ENCODE measurements around the gene TMPRSS15. TPM values are rescaled to one million over a fixed set of nuclear protein-coding genes. Genes with fewer than 3 reads are reported as not detected.

TMPRSS15 gene
- total RNA-seq, 1 experiment from 2014 or later: not detected

DNA sequence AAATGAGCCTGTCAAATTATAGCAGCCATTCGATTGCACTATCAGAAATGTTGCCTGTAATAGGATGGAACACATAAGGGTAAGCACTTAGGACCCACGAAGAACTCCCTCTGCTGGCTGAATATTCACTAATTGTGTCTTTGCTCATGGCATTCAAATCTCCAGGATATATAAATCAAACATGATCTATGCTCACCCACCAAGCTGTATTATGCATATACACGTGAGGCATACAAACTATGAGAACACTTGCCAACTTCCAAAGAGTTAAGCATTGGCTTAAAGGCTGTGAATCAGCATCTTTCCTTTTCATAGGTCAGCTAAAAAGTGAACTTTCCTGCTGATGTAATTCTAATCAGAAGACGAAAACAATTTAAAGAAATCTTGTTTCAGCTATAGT, 34.5 kb downstream of the TMPRSS15 start:
- Mint-ChIP-seq H3K36me3 (no peaks in the 10 kb centered on the region), H3K4me1 (no peaks in the 10 kb centered on the region), H3K27me3 (ENCODE audit: low read depth) (no peaks in the 10 kb centered on the region), H3K4me3 (no peak overlapping the region), H3K9me3 (no peaks in the 10 kb centered on the region), H3K27ac (no peak overlapping the region)
- CTCF ChIA-PET: interaction anchor here (0.8 to 1.6 kb wide), 5 partner anchors 13 to 328 kb away, joined by 3 to 8 read pairs (median 3); no protein-coding TSS in a partner anchor
- ATAC-seq (peak; percentile 60), DNase-seq (ENCODE audit: low spot score) (no peak)
- TF ChIP-seq CBFB (CRISPR knock-in tag; IDR thresholded peaks at IDR 0.05; ENCODE audit: low read depth) (no peak), ZNF219 (CRISPR knock-in tag; IDR thresholded peaks at IDR 0.05; ENCODE audit: borderline replicate concordance) (no peak), MXD4 (CRISPR knock-in tag; IDR thresholded peaks at IDR 0.05; ENCODE audit: borderline replicate concordance) (no peak), ZNF671 (CRISPR knock-in tag; IDR thresholded peaks at IDR 0.05) (no peak), PRDM15 (CRISPR knock-in tag; IDR thresholded peaks at IDR 0.05) (no peak), HMGA2 (CRISPR knock-in tag; IDR thresholded peaks at IDR 0.05) (no peak), ZNF121 (CRISPR knock-in tag; IDR thresholded peaks at IDR 0.05) (no peak), NFATC4 (CRISPR knock-in tag; IDR thresholded peaks at IDR 0.05) (no peak)
- TF ChIP-seq, protein P1, sequence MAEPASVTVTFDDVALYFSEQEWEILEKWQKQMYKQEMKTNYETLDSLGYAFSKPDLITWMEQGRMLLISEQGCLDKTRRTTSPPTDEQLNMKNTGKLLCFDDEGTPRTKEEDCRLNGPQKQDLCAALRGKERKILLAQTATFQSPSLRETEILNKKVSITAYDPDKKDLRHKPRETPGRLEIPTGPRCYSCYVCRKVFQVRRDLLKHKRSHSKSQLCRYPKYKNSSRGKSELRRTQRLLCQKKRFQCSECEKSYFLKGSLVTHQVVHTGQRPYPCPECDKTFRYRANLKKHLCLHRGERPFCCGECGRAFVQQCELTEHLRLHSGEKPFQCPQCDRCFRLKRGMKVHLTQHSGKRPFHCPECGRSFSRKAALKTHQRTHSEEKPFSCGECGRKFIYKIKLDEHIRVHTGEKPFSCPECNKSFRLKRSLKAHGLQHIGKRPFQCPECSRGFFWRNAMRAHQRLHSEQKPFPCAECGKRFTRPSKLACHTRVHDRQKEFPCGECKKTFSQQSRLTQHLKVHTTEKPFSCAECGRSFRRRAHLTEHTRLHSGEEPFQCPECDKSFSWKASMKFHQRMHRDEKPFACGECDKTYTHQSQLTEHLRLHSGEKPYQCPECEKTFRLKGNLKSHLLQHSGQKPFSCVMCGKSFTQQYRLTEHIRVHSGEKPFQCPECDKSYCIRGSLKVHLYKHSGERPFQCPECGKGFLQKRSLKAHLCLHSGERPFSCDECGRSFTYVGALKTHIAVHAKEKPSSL (CRISPR knock-in tag; conservative IDR thresholded peaks at IDR 0.05): no peak
- TF ChIP-seq, protein P2, sequence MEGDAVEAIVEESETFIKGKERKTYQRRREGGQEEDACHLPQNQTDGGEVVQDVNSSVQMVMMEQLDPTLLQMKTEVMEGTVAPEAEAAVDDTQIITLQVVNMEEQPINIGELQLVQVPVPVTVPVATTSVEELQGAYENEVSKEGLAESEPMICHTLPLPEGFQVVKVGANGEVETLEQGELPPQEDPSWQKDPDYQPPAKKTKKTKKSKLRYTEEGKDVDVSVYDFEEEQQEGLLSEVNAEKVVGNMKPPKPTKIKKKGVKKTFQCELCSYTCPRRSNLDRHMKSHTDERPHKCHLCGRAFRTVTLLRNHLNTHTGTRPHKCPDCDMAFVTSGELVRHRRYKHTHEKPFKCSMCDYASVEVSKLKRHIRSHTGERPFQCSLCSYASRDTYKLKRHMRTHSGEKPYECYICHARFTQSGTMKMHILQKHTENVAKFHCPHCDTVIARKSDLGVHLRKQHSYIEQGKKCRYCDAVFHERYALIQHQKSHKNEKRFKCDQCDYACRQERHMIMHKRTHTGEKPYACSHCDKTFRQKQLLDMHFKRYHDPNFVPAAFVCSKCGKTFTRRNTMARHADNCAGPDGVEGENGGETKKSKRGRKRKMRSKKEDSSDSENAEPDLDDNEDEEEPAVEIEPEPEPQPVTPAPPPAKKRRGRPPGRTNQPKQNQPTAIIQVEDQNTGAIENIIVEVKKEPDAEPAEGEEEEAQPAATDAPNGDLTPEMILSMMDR (IDR thresholded peaks at IDR 0.05): no peak
- POLR2A ChIA-PET: no interaction called here

- Mint-ChIP-seq H3K27me3 (ENCODE audit: low read depth) (no peaks in the 10 kb centered on the region), H3K4me1 (no peaks in the 10 kb centered on the region), H3K27ac (no peak overlapping the region), H3K4me3 (no peak overlapping the region), H3K36me3 (no peaks in the 10 kb centered on the region), H3K9me3 (no peaks in the 10 kb centered on the region)
- DNase-seq (ENCODE audit: low spot score) (no peak), ATAC-seq (no peak)
- peak; percentile 66 for TF ChIP-seq USF2 (CRISPR knock-in tag; IDR thresholded peaks at IDR 0.05)
- no peak for TF ChIP-seq ATF1 (CRISPR knock-in tag; IDR thresholded peaks at IDR 0.05)
- TF ChIP-seq, protein P3, sequence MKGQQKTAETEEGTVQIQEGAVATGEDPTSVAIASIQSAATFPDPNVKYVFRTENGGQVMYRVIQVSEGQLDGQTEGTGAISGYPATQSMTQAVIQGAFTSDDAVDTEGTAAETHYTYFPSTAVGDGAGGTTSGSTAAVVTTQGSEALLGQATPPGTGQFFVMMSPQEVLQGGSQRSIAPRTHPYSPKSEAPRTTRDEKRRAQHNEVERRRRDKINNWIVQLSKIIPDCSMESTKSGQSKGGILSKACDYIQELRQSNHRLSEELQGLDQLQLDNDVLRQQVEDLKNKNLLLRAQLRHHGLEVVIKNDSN (CRISPR knock-in tag; IDR thresholded peaks at IDR 0.05): peak; percentile 62; the same call in 1 of the 2 replicates
- ChIA-PET POLR2A (no interaction called here), CTCF (no interaction called here)
These were observed 35.4 kb downstream of the TMPRSS15 start for GRCh38 chr21:18368205-18368604.

DNA sequence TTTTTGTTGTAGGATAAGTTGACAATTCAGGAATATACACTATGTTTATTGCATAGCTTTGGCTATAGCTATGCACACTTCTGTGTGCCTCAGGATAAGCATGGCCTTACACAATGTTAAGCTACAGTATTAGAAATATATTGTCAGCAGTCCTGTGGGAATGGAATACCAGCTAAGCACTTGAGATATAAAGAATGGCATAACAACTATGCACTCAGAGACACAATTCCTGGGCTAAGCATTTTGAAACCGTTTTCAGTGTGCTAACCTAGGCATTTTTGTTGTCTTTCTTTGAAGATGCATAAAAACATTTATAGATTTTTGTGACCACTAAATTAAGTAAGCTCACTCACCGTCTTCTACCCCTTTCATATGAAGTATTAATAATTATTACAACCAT, 46.8 kb downstream of the TMPRSS15 start:
- CTCF ChIA-PET: no interaction called here

More for the DNA sequence above, 46.8 kb downstream of the TMPRSS15 start:
- Mint-ChIP-seq H3K4me1 (no peaks in the 10 kb centered on the region), H3K27me3 (ENCODE audit: low read depth) (no peaks in the 10 kb centered on the region), H3K27ac (no peak overlapping the region), H3K36me3 (no peaks in the 10 kb centered on the region), H3K4me3 (no peak overlapping the region), H3K9me3 (no peaks in the 10 kb centered on the region)
- POLR2A ChIA-PET: no interaction called here
- DNase-seq (ENCODE audit: low spot score) (no peak), ATAC-seq (no peak)
- TF ChIP-seq, protein P4, sequence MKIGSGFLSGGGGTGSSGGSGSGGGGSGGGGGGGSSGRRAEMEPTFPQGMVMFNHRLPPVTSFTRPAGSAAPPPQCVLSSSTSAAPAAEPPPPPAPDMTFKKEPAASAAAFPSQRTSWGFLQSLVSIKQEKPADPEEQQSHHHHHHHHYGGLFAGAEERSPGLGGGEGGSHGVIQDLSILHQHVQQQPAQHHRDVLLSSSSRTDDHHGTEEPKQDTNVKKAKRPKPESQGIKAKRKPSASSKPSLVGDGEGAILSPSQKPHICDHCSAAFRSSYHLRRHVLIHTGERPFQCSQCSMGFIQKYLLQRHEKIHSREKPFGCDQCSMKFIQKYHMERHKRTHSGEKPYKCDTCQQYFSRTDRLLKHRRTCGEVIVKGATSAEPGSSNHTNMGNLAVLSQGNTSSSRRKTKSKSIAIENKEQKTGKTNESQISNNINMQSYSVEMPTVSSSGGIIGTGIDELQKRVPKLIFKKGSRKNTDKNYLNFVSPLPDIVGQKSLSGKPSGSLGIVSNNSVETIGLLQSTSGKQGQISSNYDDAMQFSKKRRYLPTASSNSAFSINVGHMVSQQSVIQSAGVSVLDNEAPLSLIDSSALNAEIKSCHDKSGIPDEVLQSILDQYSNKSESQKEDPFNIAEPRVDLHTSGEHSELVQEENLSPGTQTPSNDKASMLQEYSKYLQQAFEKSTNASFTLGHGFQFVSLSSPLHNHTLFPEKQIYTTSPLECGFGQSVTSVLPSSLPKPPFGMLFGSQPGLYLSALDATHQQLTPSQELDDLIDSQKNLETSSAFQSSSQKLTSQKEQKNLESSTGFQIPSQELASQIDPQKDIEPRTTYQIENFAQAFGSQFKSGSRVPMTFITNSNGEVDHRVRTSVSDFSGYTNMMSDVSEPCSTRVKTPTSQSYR (CRISPR knock-in tag; IDR thresholded peaks at IDR 0.05): no peak
- no peak for TF ChIP-seq ZNF671 (CRISPR knock-in tag; IDR thresholded peaks at IDR 0.05)
- TF ChIP-seq, protein P5, sequence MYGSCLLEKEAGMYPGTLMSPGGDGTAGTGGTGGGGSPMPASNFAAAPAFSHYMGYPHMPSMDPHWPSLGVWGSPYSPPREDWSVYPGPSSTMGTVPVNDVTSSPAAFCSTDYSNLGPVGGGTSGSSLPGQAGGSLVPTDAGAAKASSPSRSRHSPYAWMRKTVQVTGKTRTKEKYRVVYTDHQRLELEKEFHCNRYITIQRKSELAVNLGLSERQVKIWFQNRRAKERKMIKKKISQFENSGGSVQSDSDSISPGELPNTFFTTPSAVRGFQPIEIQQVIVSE (CRISPR knock-in tag; IDR thresholded peaks at IDR 0.05; ENCODE audit: borderline replicate concordance): no peak

Data from WTC11 (cell line).